HG03196 (cell line): ENCODE measurements around the gene NUDCD3.
"Not testable (repeated sequence)": the region's sequence is repeated elsewhere in the genome, so short reads cannot be mapped to it uniquely, and the experiment has no call there.

Source experiments
- ATAC-seq: cut with Tn5 transposase; IDR thresholded peaks from one replicate; pipeline ENCODE4 v1.9.1; 2021; ENCODE audit not compliant: unreplicated experiment

Gene NUDCD3

DNA sequence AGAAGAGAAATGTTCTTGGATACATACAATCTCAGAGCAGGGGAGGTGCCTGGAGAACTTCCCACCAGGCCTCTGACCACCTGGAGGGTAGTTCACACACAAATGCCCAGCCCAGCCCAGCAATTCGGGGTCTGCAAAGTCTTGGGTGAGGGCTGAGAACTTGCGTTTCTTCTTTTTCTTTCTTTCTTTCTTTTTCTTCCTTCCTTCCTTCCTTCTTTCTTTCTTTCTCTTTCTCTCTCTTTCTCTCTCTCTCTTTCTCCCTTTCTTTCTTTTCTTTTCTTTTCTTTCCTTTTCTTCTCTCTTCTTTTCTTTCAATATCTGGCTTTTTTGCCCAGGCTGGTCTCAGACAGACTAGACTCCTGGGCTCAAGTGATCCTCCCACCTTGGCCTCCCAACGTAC lies 28.3 kb upstream of the NUDCD3 start:
- no peak for ATAC-seq

DNA sequence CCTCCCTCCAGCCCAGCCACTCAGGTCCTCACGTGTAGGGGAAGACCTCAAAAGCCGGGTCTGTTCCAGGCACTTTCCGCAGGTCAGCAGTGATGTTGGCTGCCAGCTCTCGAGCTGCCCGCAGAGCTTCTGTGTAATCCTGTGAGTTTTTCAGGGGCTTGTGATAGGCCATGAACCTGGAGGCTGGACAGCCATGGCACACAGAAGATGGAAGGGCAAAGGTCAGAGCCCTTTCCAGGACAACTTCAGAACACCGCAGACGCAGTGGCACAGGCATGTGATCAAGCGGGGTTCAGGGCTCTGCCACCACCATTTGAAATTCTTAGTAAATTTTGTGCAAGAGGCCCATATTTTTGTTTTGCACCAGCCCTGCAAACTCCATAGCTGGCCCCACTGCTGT lies 26.7 kb upstream of the NUDCD3 start:
- ATAC-seq, result no peak

DNA sequence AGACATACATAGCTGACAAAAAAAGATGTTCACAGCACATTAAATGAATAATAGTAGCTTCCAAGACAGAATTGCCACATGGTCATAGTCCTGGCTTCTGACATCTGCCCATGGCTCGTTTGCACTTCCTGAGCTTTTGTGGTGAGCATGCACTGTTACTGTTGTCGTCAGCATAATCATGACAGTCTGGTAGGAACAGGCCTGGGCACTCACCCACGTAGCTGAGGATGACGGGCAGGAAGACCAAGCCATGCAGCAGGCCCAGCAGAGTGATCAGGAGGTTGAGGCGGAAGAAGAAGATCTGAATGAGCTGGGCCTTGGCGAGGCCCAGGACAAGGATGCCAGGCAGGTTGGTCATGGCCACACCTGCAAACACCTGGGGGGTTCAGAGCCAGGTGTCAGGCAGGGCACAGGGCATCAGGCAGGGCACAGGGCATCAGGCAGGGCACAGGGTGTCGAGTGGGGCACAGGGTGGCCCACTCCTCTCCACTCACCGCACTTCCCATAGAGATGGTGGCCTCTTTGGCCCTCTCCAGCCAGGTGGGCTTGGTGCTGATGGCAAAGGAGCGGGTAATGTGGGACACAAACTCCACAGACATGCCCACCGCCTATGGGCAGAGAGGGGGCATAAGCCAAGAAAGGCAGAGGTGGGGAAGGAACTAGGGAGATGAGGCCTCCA lies 25.3 kb upstream of the NUDCD3 start:
- ATAC-seq, result no peak

DNA sequence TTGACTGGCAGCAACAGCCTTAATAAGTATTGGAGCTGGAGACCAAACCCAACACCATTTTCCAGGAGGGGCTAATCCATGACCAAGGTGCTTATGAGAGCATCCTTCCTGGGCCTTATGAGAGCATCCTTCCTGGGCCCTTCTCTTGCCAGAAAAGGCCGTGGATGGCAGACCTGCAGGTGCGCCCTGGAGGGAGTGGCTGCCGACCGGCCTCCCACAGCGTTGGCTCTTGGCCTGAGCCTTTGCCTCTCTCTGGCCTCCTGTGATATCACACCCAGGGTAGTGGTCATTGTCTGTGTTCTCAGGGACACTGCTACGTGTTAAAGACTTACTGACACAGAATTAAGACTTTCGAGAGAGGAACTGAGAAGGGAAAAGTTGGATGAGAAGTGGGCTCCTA lies 22.3 kb upstream of the NUDCD3 start:
- ATAC-seq, result no peak

DNA sequence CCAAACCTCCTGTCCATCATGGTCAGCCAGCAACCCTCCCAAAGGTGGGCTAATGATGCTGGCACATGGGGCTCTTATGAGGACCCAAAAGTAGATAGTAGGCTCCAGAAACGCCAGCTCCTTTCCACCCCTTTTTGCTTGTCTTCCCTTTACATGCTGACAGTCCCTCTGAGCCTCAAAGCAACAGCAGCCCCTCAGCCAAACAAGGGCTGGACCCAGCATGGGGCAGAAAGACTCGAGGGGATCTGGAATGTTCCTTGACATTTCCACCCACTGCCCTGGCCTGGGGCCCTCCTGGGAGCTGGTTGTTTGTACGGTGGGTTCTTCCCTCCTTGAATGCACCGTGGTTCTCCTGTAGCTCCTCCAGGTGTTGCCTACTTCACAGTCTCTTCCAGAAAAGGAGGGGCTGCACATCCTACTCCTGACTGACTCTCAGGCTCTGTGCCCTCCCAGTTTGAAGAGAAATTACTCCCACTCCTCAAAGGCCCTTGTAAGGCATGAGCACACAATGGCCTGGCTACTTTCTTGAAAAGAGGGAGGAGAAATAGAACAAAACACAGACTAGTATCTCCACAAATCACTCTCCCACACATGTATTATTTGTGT lies 21.5 kb upstream of the NUDCD3 start:
- no peak for ATAC-seq

DNA sequence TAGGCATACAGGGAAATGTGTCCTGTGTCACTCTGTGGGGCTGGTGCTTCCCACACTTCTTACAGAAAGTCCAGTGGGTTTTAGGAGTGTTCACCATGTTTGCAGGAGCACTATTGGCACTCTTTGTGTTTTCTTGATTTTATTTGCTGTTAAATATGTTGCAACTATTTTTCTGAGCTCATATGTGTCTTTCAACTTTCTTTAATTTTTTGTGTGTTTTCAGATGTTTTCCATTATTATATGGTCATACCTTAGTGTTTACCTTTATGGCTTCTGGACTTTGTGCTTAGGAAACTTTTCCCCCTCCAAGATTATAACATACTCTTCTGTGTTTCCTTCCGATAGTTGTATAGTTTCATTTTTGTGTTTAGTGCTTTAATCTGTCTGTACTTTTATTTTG lies 20.8 kb upstream of the NUDCD3 start:
- ATAC-seq, result no peak

DNA sequence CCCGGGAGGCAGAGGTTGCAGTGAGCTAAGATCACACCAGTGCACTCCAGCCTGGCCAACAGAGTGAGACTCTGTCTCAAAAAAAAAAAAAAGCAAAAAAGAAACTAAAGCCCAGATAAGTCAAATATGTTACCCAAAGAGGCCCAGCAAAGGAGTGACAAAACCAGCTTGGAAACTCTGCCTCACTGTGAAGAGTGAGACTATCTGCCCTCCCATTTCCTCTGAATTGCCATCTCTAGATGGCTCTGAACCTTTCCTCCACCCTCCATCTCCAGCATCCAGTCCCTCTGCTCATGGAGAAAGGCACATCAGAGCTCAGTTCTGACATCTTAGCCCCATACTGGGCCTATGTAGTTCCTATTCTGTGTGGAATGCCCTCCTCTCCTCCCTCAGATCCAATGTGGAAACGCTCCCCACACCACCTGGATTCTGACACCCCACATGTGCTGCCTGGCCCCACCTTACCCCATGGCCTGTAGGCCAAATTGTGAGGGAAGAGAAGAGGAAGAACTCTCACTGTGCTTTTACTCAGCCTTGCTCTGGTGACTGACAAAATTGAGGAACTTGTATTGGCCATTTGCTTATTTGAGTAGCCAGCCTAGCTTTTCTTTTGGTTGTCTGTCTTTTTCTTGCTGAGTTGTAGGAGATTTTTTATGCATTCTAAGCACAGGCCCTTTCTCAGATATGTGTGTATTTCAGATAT lies 18.0 kb upstream of the NUDCD3 start:
- no peak for ATAC-seq

DNA sequence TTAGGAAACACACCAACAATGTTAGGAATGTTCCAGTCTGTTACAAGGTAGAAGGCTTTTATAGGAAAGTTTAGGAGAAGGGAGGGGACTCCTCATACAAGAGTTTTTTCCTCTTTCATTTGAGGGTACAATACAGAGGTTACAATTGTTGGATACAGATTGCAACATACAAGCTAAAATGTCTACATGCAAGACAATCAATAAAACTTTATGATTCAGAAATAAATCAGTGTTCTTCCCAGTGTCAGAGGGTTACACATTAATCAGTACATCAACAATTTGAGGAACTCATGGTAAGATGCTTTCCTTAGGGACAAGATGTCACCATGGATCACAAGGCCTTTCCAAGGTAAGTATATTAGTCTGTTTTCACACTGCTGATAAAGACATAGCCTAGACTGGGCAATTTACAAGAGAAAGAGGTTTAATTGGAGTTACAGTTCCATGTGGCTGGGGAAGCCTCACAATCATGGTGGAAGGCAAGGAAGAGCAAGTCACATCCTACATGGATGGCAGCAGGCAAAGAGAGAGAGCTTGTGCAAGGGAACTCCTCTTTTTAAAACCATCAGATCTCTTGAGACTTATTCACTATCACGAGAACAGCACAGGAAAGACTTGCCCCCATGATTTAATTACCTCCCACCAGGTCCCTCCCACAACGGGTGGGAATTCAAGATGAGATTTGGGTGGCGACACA lies 16.3 kb upstream of the NUDCD3 start:
- ATAC-seq, result not testable (repeated sequence)

DNA sequence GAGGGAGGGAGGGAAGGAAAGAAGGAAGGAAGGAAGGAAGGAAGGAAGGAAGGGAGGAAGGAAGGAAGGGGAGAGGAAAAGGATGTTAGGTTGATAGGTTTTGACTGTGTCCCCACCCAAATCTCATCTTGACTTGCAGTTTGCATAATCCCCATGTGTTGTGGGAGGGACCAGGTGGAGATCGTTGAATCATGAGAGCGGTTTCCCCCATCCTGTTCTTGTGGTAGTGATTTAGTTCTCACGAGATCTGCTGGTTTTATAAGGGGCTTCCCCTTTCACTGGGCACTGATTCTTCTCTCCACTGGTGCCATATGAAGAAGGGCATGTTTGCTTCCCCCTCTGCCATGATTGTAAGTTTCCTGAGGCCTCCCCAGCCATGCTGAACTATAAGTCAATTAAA lies 15.1 kb upstream of the NUDCD3 start:
- no peak for ATAC-seq

DNA sequence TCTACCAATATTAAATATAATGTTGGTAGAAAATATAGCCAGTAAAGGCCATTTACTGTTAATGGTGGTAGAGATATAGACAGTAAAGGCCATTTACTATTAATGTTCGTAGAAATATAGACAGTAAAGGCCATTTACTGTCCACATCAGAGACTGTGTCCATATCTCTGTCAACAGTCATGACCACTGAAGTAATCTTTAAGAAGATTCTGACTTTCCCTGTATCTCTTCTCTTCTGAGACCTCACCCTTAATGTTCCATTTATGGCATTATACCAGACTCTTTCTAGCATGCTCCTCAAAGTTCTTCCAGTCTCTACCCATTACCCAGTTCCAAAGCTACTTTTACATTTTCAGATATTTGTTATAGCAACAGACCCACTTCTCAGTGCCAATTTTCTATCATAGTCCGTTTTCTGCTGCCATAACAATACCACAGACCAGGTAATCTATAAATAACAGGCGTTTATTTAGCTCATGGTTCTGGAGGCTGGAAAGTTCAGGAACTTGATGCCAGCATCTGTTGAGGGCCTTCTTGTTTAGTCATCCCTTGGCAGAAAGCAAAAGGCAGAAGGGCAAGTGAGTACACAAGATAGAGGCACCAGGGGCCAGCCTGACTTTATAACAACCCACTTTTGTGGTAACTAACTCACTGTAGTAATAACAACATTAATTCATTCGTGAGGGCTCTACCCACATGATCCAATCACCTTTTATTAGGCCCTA lies 7.9 kb upstream of the NUDCD3 start:
- no peak for ATAC-seq

DNA sequence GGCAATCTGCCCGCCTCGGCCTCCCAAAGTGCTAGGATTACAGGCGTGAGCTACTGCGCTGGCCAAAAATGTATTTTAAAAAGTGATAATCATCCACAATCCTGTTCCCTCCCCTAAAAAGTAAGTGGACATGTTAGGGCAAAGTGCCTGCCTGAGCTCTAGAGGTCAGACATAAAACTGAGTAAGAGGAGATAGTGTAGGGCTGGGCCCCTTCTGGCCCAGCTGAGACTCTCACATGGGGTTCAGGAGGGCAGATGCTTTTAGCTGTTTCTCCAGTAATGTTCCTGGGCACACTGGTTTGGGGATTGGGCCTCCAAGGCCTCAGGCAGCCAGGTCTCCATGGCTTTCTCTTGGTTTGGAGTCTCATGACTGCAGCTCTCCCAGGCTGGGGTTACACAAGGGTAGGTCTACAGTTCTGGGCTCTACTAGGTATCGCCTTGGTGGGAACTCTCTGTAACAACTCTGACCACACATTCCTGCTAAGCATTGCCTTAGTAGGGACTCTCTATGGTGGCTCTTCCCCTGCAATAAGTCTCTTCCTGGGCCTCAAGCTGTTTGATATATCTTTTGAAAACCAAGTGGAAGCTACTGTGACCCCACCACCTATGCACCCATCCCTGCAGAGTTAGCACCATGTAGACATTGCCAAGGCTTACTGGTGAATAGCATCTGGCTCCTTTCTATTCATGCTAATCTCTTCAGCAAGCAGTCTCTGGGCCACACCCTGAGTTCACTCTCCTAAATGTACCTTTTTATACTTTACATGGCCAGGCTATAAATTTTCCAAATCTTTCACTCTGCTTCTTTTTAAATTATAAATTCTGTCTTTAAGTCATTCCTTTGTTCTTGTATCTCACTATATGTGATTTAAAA lies 6.9 kb upstream of the NUDCD3 start:
- no peak for ATAC-seq

DNA sequence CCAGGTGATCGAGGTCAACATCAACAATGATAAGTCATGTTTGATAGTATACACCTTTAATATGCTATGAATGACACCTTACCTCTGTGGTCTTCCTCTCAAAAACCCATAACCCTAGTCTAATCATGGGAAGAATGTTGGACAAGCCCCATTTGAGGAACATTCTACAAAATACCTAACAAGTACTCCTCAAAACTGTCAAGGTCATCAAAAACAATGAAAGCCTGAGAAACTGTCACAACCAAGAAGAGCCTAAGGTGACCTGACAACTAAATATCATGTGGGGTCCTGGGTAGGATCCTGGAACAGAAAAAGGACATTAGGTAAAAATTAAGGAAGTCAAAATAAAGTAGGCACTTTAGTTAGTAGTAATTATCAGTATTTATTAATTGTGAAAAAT lies 5.9 kb upstream of the NUDCD3 start:
- ATAC-seq, result no peak

DNA sequence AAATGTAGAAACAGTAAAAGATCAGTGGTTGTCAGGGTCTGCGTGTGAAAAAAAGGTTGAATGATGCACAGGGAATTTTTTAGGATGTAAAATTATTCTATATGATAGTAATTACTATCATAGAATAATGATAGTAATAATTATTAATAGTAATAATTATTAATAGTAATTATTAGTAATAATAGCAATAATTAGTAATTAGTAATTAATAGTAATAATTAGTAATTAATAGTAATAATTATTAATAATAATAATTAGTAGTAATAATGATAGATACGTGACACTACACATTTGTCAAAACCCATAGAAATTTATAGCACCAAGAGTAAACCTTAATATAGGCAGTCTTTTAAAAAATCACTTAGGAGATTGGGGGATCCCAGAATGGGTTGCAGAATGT lies 4.5 kb upstream of the NUDCD3 start:
- ATAC-seq, result no peak

DNA sequence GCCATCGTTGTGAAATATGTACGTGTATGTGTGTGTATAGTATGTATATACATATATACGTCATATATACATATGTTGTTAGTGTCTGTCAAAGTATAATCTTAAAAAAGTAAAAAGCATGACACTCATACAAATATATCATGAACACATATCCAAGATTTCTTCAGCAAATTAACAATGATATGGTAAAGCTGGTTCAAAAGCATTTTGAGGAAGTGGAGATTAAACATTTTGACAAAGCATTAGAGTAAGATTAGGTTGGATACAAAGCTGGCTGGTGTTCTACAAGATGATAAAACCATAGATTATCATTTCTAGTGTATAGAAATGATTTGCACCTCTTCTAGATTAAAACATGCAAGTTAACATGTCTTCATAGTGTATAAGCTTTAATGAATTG lies 771 bp upstream of the NUDCD3 start:
- no peak for ATAC-seq

DNA sequence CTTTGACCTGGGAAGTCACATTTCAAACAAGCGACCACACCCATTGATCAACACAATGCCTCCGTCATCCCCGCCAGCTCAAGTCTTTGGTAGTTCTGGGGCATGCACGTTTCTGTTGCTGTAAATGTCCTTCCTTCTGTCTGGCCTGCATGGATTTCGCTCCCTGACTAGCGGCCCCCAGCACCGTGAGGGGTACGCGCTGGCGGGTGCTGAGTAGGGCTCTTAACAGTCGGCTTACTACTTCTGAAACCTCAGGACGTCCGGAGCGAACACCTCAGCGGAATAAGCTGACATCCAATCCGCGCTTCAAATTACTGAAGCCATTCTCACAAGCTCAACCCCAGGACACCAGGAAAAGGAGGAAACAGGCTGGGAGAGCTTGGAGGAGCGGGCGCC lies 505 bp downstream of the NUDCD3 start:
- ATAC-seq, result peak; percentile 21

DNA sequence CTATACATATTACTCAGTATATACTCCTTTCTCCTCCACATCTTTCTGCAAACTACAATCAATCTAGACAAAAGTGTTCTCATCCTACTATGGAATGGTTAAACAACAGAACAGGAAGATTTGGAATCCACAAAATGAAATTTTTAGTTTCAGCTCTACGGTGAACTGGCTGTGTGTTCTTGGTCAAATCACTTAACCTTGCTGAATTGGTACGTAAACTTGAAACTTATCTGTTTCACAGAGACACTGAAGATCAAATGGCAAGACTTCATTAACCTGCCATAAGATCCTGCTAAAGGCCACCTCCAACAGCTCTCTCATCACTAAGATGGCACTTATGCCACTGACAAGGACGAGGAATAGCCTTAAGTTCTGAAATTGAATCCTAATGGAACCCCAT lies 1.5 kb downstream of the NUDCD3 start:
- ATAC-seq, result no peak

DNA sequence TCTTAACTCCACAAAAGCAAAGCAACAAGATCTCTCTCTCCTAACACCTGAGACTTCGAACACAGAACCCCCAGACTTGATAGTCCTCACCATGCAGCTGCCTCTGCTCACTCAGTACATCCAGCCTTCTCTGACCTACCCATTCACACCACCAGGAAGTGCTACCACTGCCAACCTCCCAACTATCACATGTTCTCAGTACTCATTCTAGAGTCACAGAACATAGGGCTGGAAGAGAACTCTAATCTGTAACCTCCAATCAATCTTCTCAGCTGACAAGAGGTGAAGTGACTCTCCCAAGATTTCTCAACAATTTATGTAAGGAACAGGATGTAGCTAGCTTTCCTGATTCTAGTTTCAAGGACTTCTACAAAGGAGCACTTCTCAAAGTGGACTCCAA lies 3.8 kb downstream of the NUDCD3 start:
- no peak for ATAC-seq

DNA sequence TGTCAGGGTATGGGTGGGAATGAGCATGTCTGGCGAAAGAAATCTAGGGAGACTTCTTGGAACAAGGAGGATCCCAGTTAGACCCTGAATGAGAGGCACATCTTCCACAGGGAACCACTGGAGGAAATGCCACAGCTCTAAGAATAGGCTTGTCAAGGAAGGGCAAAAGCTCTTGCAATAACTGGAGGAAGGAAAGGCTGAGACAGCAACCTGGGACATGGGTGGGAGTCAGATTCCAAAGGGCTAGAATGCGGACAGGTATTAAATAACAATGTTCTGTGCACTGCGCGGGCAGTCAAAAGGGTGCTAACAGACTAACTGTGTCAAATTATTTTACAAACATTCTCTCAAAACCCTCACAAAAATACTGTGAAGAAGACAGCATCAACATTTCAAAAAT lies 4.5 kb downstream of the NUDCD3 start:
- no peak for ATAC-seq

DNA sequence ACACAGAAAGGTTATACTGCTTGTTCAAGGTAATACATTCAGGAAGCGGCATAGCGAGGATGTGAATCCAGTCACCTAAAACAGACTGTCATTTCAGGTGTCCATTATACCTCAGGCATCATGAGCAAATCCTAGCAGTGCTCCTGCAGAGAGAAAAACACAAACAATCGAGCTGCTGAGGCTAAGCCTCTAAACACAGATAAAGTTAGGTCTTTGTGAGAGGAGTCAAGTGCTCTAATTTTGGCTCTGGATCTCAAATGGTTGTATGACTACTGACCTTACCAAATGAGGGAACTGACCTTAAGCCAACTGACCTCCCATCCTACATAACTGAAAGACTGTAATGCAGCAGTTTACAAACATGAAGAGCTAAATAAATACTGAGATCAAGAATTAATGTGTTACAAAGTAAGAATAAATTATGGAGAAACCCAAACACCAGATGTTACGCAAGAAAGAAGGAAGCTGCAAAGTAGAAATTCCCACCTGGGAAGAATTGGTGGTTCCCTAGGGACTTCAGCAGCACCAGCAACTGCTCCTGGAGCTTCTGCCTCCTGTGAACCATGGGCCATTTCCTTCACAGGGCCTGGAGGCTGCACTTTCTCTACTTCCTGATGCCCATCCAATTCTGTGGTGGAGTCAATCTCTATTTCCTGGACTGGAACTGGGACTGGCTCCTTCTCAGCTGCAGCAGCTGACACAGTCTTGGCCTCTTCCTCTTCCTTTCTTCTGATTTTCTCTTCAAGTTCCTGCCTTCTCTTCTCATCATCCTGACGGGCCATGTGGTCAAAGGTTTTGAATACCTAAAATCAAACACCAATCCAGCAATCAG lies 5.8 kb downstream of the NUDCD3 start:
- ATAC-seq, result no peak
